ENCODE data around the gene MEIS3. TPM values are rescaled to one million over a fixed set of nuclear protein-coding genes. Genes with fewer than 3 reads are reported as not detected.

MEIS3 gene
- total and polyA plus RNA-seq, 4 donors = 3.8 to 10.2 (median 7.9) TPM

GRCh38 chr19:47417746-47418691, 1.3 kb downstream of the MEIS3 start:
- Histone ChIP-seq H3K4me3 (no peak overlapping the region), H3K27me3 (ENCODE audit: control insufficient read depth in 3 of 3, insufficient read depth in 3 of 3, low read length in 2 of 3) (peaks cover 3 to 60% (median 24%) of the 10 kb centered on the region in 3 donors), H3K27ac (ENCODE audit: low read depth in 1 of 2, low read length in 1 of 2) (no peak overlapping the region), H3K9me3 (ENCODE audit: control insufficient read depth in 4 of 4, insufficient read depth in 3 of 4, low read length in 3 of 4) (peaks cover 0 to 7% (median 0%) of the 10 kb centered on the region in 4 donors), H3K36me3 (ENCODE audit: control insufficient read depth in 4 of 4, insufficient read depth in 4 of 4, low read length in 4 of 4) (peaks cover 0 to 5% (median 3%) of the 10 kb centered on the region in 4 donors), H3K9ac (ENCODE audit: insufficient read depth in 1 of 2, low read length in 2 of 2) (peak overlapping the region in 1 of 2 donors; percentile 20), H3K4me1 (ENCODE audit: control insufficient read depth in 5 of 5, insufficient read depth in 5 of 5, low read length in 5 of 5) (peaks cover 0 to 11% (median 0%) of the 10 kb centered on the region in 5 donors)
- no peak for TF ChIP-seq CTCF (IDR thresholded peaks at IDR 0.05; ENCODE audit: control extremely low read depth, extremely low read depth)
- no peak for ATAC-seq (ENCODE audit: insufficient read depth, low FRiP score)
- no peak for DNase-seq
- WGBS, 2 donors = 4% methylated on average over 33 to 34 of the region's 34 CpGs

DNA sequence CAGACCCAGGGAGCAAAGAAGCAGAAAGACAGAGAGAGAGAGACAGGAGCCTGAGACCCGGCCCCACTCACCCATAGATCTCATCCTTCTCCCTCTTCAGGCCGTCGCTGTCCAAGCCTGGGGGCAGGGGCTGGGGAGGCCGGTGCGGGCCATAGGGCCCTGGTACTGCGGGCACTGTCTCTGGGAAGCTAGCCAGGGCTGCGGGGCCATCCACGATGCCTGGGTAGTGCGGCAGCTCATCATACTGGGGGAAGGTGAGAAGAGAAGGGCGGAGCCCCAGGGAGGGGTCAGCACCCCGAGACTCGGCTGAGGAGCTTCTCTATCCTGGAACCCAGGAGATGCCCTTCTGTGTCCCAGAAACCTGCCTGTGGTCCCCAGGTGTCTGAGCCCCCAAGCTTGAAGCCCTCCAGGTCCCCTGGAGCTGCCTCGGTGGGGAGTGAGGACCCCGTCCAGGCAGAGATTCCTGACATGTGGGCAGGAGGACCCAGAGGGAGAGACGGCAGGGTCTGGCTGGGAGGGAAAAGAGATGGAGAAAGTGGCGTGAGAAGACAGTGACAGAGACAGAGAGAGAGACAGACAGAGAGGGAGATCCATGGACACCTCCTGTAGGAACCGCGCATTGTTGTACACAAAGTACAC, 2.1 kb downstream of the MEIS3 start:
- ATAC-seq (ENCODE audit: insufficient read depth, low FRiP score) = no peak
- no peak overlapping the region for H3K27ac ChIP-seq (ENCODE audit: low read depth in 1 of 2, low read length in 1 of 2)
- H3K27me3 ChIP-seq (ENCODE audit: control insufficient read depth in 3 of 3, insufficient read depth in 3 of 3, low read length in 2 of 3) = peaks cover 3 to 52% (median 16%) of the 10 kb centered on the region in 3 donors
- peaks cover 0 to 7% (median 0%) of the 10 kb centered on the region in 4 donors for H3K9me3 ChIP-seq (ENCODE audit: control insufficient read depth in 4 of 4, insufficient read depth in 3 of 4, low read length in 3 of 4)
- H3K4me1 ChIP-seq (ENCODE audit: control insufficient read depth in 5 of 5, insufficient read depth in 5 of 5, low read length in 5 of 5) = peaks cover 0 to 11% (median 0%) of the 10 kb centered on the region in 5 donors
- no peak overlapping the region for H3K9ac ChIP-seq (ENCODE audit: insufficient read depth in 1 of 2, low read length in 2 of 2)
- H3K4me3 ChIP-seq = no peak overlapping the region
- 8 to 15% methylated on average over 18 of the region's 18 CpGs for WGBS, 2 donors
- H3K36me3 ChIP-seq (ENCODE audit: control insufficient read depth in 4 of 4, insufficient read depth in 4 of 4, low read length in 4 of 4) = peaks cover 0 to 5% (median 3%) of the 10 kb centered on the region in 4 donors
- no peak for DNase-seq
- no peak for TF ChIP-seq CTCF (IDR thresholded peaks at IDR 0.05; ENCODE audit: control extremely low read depth, extremely low read depth)

- Histone ChIP-seq H3K4me1 (ENCODE audit: control insufficient read depth in 5 of 5, insufficient read depth in 5 of 5, low read length in 5 of 5) (peaks cover 0 to 11% (median 0%) of the 10 kb centered on the region in 5 donors), H3K9ac (ENCODE audit: insufficient read depth in 1 of 2, low read length in 2 of 2) (no peak overlapping the region), H3K4me3 (no peak overlapping the region), H3K27me3 (ENCODE audit: control insufficient read depth in 3 of 3, insufficient read depth in 3 of 3, low read length in 2 of 3) (peaks cover 3 to 46% (median 12%) of the 10 kb centered on the region in 3 donors), H3K9me3 (ENCODE audit: control insufficient read depth in 4 of 4, insufficient read depth in 3 of 4, low read length in 3 of 4) (peaks cover 0 to 7% (median 0%) of the 10 kb centered on the region in 4 donors), H3K27ac (ENCODE audit: low read depth in 1 of 2, low read length in 1 of 2) (no peak overlapping the region), H3K36me3 (ENCODE audit: control insufficient read depth in 4 of 4, insufficient read depth in 4 of 4, low read length in 4 of 4) (peaks cover 0 to 5% (median 3%) of the 10 kb centered on the region in 4 donors)
- TF ChIP-seq CTCF (IDR thresholded peaks at IDR 0.05; ENCODE audit: control extremely low read depth, extremely low read depth) = no peak
- no peak for ATAC-seq (ENCODE audit: insufficient read depth, low FRiP score)
- DNase-seq = no peak
- 34 to 49% methylated on average over 12 of the region's 12 CpGs for WGBS, 2 donors
These were observed 2.7 kb downstream of the MEIS3 start for GRCh38 chr19:47416643-47416985.
